CD4-positive, alpha-beta memory T cell (primary cell): Measurements from ENCODE around the gene EMILIN3. TPM values are rescaled to one million over a fixed set of nuclear protein-coding genes. Genes with fewer than 3 reads are reported as not detected.

ENCODE experiments used
- CTCF ChIA-PET: fragments of 350-600 bp; sonication (Branson Sonifier 250); formaldehyde crosslinking; loops from one replicate; lab custom pipeline; 2021; ENCODE audit warnings: inconsistent platforms; ENCODE audit not compliant: partially characterized antibody; lab: Charles Lee
- POLR2A ChIA-PET: fragments of 350-600 bp; sonication (Branson Sonifier 250); formaldehyde crosslinking; loops from one replicate; lab custom pipeline; 2021; ENCODE audit not compliant: partially characterized antibody; lab: Charles Lee
- DNase-seq, 5 donors: peaks; one replicate each; pipeline versions ENCODE4 v3.0.0 to v3.0.0-alpha.2; 2020 to 2022; ENCODE audit warnings: mixed read lengths in 1 of 5
- H3K27ac ChIP-seq: one replicate; pipeline ENCODE4 v1.7.0; 2013; ENCODE audit warnings: low read depth, low read length
- H3K27me3 ChIP-seq: 2 replicates; pipeline ENCODE4 v1.7.0; 2013; ENCODE audit warnings: mild to moderate bottlenecking, low read length, moderate library complexity; ENCODE audit not compliant: insufficient read depth
- H3K36me3 ChIP-seq: 2 replicates; pipeline ENCODE4 v1.7.0; 2013; ENCODE audit warnings: mild to moderate bottlenecking, low read length, moderate library complexity; ENCODE audit not compliant: insufficient read depth
- H3K4me1 ChIP-seq: 2 replicates; pipeline ENCODE4 v1.7.0; 2013; ENCODE audit warnings: mild to moderate bottlenecking, low read length, moderate library complexity; ENCODE audit not compliant: insufficient read depth
- H3K4me3 ChIP-seq, 2 donors: one replicate each; pipeline ENCODE4 v1.7.0; 2013; ENCODE audit warnings: low read length in 2 of 2, mild to moderate bottlenecking in 1 of 2
- H3K9me3 ChIP-seq, 2 donors: one replicate each; pipeline ENCODE4 v1.7.0; 2013; ENCODE audit warnings: low read length in 2 of 2, control low read depth in 1 of 2; ENCODE audit not compliant: control insufficient read depth in 1 of 2
- H3K27ac Mint-ChIP-seq, 7 donors: one replicate each; pipeline ENCODE4 v1.8.0; 2020 to 2021; ENCODE audit warnings: mixed read lengths in 7 of 7, mild to moderate bottlenecking in 6 of 7, inconsistent platforms in 3 of 7, moderate library complexity in 3 of 7
- H3K27me3 Mint-ChIP-seq, 2 donors: one replicate each; pipeline ENCODE4 v1.8.0; 2020 to 2021; ENCODE audit warnings: mixed read lengths in 2 of 2
- H3K36me3 Mint-ChIP-seq, 2 donors: one replicate each; pipeline ENCODE4 v1.8.0; 2020 to 2021; ENCODE audit warnings: mixed read lengths in 2 of 2, inconsistent platforms in 1 of 2, mild to moderate bottlenecking in 1 of 2
- H3K4me1 Mint-ChIP-seq, 4 donors: one replicate each; pipeline ENCODE4 v1.8.0; 2020 to 2021; ENCODE audit warnings: mixed read lengths in 4 of 4, mild to moderate bottlenecking in 1 of 4
- H3K4me3 Mint-ChIP-seq, 8 donors: one replicate each; pipeline ENCODE4 v1.8.0; 2020 to 2021; ENCODE audit warnings: mixed read lengths in 8 of 8, mild to moderate bottlenecking in 7 of 8, moderate library complexity in 6 of 8, inconsistent platforms in 3 of 8
- H3K9me3 Mint-ChIP-seq, 8 donors: one replicate each; pipeline ENCODE4 v1.8.0; 2020 to 2021; ENCODE audit warnings: mixed read lengths in 8 of 8, mild to moderate bottlenecking in 5 of 8, inconsistent platforms in 3 of 8, moderate library complexity in 1 of 8
- intact Hi-C: fragments of 100-400 bp; cut with micrococcal nuclease; formaldehyde crosslinking; loops from one replicate; pipeline ENCODE4 v1.15.1; 2023
- polyA plus RNA-seq, 2 donors: library from polyadenylated mRNA; unstranded; fragments of 300-500 nt; fragmentation: Illumina TruSeq; gene quantifications; one replicate each; pipeline ENCODE4 v1.2.3, GENCODE V29; 2021
- total RNA-seq, 2 experiments: library from RNA; stranded (reverse); gene quantifications; one replicate each; pipeline ENCODE4 v1.2.3, GENCODE V29; 2021

Gene EMILIN3
- total and polyA plus RNA-seq, 4 experiments from 2014 or later, result not detected

DNA sequence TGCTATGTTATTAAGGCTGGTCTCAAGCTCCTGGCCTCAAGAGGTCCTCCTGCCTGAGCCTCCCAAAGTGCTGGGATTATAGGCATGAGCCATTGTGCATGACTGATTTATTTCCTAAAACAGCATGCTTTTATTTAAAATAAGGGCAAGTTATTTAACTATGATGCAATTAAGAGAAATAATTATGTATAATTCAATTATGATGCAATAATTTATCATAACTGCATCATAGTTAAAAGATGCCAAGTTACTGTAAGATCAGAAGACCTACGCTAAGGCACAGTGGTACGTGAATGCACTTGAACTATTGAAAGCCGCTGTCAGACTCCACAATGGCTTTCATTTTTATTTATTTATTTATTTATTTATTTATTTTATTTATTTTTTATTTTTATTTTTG, 24.3 kb upstream of the EMILIN3 start:
- Histone ChIP-seq H3K4me3 (no peak overlapping the region), H3K4me1 (no peaks in the 10 kb centered on the region), H3K36me3 (no peaks in the 10 kb centered on the region), H3K9me3 (no peaks in the 10 kb centered on the region), H3K27me3 (no peaks in the 10 kb centered on the region), H3K27ac (no peak overlapping the region)
- no peaks in the 10 kb centered on the region for H3K27me3 Mint-ChIP-seq
- intact Hi-C loops, result no loop called here
- POLR2A ChIA-PET, result no interaction called here
- CTCF ChIA-PET, result no interaction called here
- H3K4me3 Mint-ChIP-seq, result no peak overlapping the region
- H3K27ac Mint-ChIP-seq, result no peak overlapping the region
- no peaks in the 10 kb centered on the region for H3K4me1 Mint-ChIP-seq
- no peak for DNase-seq
- no peaks in the 10 kb centered on the region for H3K9me3 Mint-ChIP-seq
- H3K36me3 Mint-ChIP-seq, result no peaks in the 10 kb centered on the region

DNA sequence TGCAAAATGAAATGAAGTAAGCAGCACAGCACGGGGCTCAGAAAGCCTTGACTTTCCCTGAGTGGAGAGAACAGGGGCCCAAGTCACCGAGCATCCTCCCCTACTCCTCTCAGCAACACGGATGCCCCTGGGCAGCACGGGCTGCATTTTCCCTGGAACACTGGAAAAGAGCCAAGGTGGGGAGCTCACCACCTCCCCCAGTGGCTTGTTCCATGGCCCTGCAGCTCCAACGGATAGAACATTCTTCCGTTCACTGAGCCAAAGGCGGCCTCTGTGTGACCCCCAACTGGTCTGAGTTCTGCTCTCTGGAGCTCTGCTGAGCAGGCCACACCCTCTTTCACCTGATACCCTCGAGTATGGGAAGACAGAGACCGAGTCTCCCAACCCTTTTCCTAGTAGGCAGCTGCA, 20.8 kb upstream of the EMILIN3 start:
- Histone ChIP-seq H3K36me3 (no peaks in the 10 kb centered on the region), H3K9me3 (no peaks in the 10 kb centered on the region), H3K27ac (no peak overlapping the region), H3K4me1 (no peaks in the 10 kb centered on the region), H3K4me3 (no peak overlapping the region), H3K27me3 (no peaks in the 10 kb centered on the region)
- DNase-seq, result no peak
- ChIA-PET POLR2A (no interaction called here), CTCF (interaction anchor here (0.8 to 1.6 kb wide), 2 partner anchors 23 to 424 kb away, joined by 3 read pairs; no protein-coding TSS in a partner anchor)
- Mint-ChIP-seq H3K4me1 (no peaks in the 10 kb centered on the region), H3K9me3 (peaks cover 0 to 3% (median 0%) of the 10 kb centered on the region in 8 donors), H3K27ac (no peak overlapping the region), H3K36me3 (no peaks in the 10 kb centered on the region), H3K27me3 (peaks cover 2 to 4% of the 10 kb centered on the region in 2 donors), H3K4me3 (no peak overlapping the region)
- intact Hi-C loops, result no loop called here

DNA sequence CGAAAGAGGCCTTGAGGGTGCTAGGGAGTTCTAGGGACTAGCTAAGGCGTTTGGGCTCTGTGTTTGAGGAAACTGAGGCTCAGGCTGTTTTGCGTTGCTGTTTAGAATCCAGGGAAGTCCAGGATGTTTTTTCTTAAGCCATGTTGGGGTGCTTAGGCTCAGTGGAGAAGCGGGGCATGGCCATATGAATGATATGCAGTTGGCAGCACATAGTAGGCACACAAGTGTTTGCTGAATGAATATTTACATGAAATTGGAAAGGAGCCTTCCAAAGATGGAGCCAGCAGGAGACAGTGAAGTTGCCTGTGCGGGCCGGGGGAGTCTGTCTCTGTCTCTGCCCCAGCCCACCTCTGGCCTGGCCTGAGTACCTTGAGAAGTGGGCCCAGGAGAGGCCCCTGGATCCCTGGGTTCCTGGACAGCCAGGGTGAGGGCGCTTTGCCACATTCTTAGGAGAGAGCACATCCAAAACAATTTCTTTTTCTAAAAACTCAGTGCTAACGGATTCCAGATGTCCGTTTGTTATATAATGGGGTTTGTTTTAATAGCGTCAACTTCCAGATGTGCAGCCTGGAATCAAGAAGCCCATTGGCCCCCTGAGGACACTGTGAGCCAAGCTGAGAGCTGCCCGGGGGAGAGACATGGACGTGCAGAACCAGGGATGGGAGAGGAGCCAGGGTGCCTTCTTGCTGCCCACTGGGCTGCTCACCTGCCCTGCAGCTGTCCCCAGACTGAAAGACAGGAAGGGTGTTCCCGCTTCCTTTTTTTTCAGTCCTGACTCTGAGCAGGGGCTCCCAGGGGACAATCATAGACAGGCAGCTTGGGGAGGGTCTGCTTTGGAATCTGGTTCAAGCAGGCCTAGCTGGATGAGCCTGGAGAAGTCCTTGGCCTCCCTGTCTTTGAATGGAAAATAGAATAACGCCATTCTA, 20.1 kb upstream of the EMILIN3 start:
- H3K27ac Mint-ChIP-seq, result no peak overlapping the region
- Histone ChIP-seq H3K4me3 (no peak overlapping the region), H3K27me3 (no peaks in the 10 kb centered on the region), H3K4me1 (no peaks in the 10 kb centered on the region), H3K36me3 (no peaks in the 10 kb centered on the region), H3K9me3 (no peaks in the 10 kb centered on the region), H3K27ac (no peak overlapping the region)
- H3K27me3 Mint-ChIP-seq, result peaks cover 3 to 6% of the 10 kb centered on the region in 2 donors
- peak overlapping the region in 1 of 8 donors; percentile 22 for H3K4me3 Mint-ChIP-seq
- H3K9me3 Mint-ChIP-seq, result peaks cover 0 to 3% (median 0%) of the 10 kb centered on the region in 8 donors
- H3K36me3 Mint-ChIP-seq, result no peaks in the 10 kb centered on the region
- intact Hi-C loops, result no loop called here
- no peak for DNase-seq
- POLR2A ChIA-PET, result no interaction called here
- no peaks in the 10 kb centered on the region for H3K4me1 Mint-ChIP-seq
- CTCF ChIA-PET, result interaction anchor here (1.6 kb wide), 1 partner anchor 424 kb away, joined by 3 read pairs; no protein-coding TSS in a partner anchor

DNA sequence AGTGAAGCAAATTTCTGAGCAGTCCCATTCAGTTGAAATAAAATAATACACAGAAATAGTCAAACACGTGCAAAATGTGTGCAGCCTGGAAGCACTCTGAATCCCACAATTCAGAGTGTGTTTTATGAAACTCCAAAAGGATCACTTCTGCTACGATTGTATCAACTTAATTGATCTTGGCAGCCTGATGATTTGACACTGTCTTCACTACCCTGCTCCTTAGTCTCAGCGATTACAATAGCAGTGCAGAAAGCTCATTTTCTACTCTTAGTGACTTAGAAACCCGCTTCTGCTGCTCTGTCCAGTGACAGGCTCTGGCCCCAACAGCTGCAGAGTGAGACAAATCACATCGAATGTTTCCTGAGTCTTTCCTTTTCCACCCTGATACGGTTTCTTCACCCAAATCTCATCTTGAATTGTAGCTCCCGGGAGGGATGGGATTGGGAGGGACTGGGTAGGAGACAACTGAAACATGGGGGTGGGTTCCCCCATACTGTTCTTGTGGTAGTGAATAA, 16.2 kb upstream of the EMILIN3 start:
- ChIA-PET CTCF (no interaction called here), POLR2A (no interaction called here)
- Histone ChIP-seq H3K27ac (no peak overlapping the region), H3K9me3 (no peaks in the 10 kb centered on the region), H3K4me1 (no peaks in the 10 kb centered on the region), H3K4me3 (no peak overlapping the region), H3K27me3 (no peaks in the 10 kb centered on the region), H3K36me3 (no peaks in the 10 kb centered on the region)
- Mint-ChIP-seq H3K27me3 (peaks cover 15 to 18% of the 10 kb centered on the region in 2 donors), H3K9me3 (peaks cover 0 to 3% (median 0%) of the 10 kb centered on the region in 8 donors), H3K36me3 (no peaks in the 10 kb centered on the region), H3K4me3 (no peak overlapping the region), H3K4me1 (no peaks in the 10 kb centered on the region), H3K27ac (no peak overlapping the region)
- intact Hi-C loops, result no loop called here
- no peak for DNase-seq

DNA sequence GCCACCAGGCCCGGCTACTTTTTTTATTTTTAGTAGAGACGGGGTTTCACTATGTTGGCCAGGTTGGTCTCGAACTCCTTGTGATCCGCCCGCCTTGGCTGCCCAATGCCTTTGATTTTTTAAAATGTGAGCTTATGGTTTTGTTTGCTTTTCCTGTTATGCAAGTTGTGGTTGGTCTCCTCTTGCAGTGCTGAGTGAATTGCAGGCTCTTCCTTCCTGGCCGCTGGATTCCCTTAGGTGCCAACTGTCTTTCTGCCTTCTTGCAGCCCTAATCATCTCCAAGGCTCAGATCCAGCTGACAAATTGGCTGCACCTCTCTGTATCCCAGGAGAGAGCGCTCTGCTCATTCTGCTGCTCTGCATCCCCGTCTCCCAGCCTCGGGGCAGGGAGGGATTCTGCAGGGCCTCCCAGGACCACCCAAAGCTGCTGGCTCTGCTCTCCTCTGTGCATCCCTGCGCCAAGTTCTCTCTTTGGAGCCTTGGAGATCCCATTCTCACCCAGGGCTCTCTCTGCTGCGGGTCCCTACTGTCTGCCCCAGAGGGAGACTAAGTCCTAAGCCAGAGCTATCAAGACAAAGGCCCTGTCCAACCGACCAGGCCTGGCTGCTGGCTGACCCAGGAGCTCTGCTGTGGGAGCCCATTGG, 14.1 kb upstream of the EMILIN3 start:
- DNase-seq, result no peak
- Mint-ChIP-seq H3K4me1 (no peaks in the 10 kb centered on the region), H3K4me3 (no peak overlapping the region), H3K36me3 (no peaks in the 10 kb centered on the region), H3K27me3 (peaks cover 20 to 29% of the 10 kb centered on the region in 2 donors), H3K9me3 (peaks cover 0 to 3% (median 0%) of the 10 kb centered on the region in 8 donors), H3K27ac (no peak overlapping the region)
- no peaks in the 10 kb centered on the region for H3K36me3 ChIP-seq
- intact Hi-C loops, result no loop called here
- H3K4me1 ChIP-seq, result no peaks in the 10 kb centered on the region
- ChIA-PET CTCF (no interaction called here), POLR2A (no interaction called here)
- no peaks in the 10 kb centered on the region for H3K9me3 ChIP-seq
- no peaks in the 10 kb centered on the region for H3K27me3 ChIP-seq
- H3K27ac ChIP-seq, result no peak overlapping the region
- H3K4me3 ChIP-seq, result no peak overlapping the region

DNA sequence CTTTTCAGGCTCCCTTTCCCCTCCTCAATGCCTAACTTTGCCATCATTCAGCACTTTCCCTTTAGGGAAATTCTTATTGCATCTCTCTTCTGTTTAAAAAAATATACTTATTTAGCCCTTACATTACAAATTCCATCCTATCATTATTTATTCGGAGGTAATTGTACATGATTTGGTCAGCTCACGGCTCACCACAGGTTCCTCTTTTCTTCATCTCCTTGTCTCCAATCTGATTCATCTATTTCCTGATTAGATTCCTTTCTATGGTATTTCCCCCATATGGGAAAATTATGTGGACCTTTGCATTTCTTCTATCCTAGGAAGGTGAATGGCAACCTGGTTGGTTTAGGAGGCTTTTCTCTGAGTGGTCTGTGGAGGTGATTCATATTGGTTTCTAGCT, 12.9 kb upstream of the EMILIN3 start:
- no peak overlapping the region for H3K4me3 ChIP-seq

DNA sequence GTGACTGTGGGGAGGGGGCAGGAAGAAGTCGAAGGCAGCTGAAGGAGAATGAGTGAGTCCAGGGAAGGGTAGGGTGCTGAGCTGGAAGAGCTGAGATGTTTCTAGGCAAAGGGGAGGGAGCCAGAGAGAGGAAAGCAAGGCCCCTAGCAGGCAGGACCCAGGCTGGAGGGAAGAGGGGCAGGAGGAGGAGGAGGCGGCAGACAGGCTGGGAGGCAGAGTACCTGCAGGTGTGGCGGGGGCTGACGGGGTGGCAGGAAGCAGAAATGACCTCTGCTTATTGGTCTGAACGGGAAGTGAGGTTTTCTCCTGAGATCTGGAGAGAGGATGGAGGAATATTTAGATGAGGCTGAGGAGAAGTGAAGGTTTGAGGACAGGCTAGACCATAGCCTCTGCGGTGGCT, 10.7 kb upstream of the EMILIN3 start:
- H3K4me3 ChIP-seq, result no peak overlapping the region
- intact Hi-C loops, result no loop called here
- DNase-seq, result peak in 1 of 5 donors; percentile 21
- no peaks in the 10 kb centered on the region for H3K4me1 Mint-ChIP-seq
- H3K27me3 Mint-ChIP-seq, result peaks cover 21 to 42% of the 10 kb centered on the region in 2 donors
- ChIA-PET CTCF (no interaction called here), POLR2A (no interaction called here)
- peaks cover 0 to 7% (median 4%) of the 10 kb centered on the region in 8 donors for H3K9me3 Mint-ChIP-seq
- H3K27ac ChIP-seq, result no peak overlapping the region
- no peak overlapping the region for H3K4me3 Mint-ChIP-seq
- no peak overlapping the region for H3K27ac Mint-ChIP-seq
- no peaks in the 10 kb centered on the region for H3K9me3 ChIP-seq
- no peaks in the 10 kb centered on the region for H3K4me1 ChIP-seq
- H3K36me3 Mint-ChIP-seq, result no peaks in the 10 kb centered on the region
- H3K27me3 ChIP-seq, result no peaks in the 10 kb centered on the region
- H3K36me3 ChIP-seq, result no peaks in the 10 kb centered on the region

More for the DNA sequence above, 12.9 kb upstream of the EMILIN3 start:
- Histone ChIP-seq H3K27ac (no peak overlapping the region), H3K4me1 (no peaks in the 10 kb centered on the region), H3K27me3 (no peaks in the 10 kb centered on the region), H3K9me3 (no peaks in the 10 kb centered on the region), H3K36me3 (no peaks in the 10 kb centered on the region)
- H3K36me3 Mint-ChIP-seq, result no peaks in the 10 kb centered on the region
- CTCF ChIA-PET, result no interaction called here
- no peaks in the 10 kb centered on the region for H3K4me1 Mint-ChIP-seq
- DNase-seq, result no peak
- intact Hi-C loops, result no loop called here
- no peak overlapping the region for H3K27ac Mint-ChIP-seq
- H3K27me3 Mint-ChIP-seq, result peaks cover 20 to 31% of the 10 kb centered on the region in 2 donors
- POLR2A ChIA-PET, result no interaction called here
- no peak overlapping the region for H3K4me3 Mint-ChIP-seq
- peaks cover 0 to 3% (median 0%) of the 10 kb centered on the region in 8 donors for H3K9me3 Mint-ChIP-seq
